SH-SY5Y (cell line): ENCODE measurements around the gene HAPLN3.

Experiments used
- GATA2 ChIP-seq: IDR thresholded peaks from 2 replicates; pipeline ENCODE4 v1.6.1; 2011; ENCODE audit warnings: mild to moderate bottlenecking, low read depth, low read length
- GATA3 ChIP-seq: IDR thresholded peaks from 2 replicates; pipeline ENCODE4 v1.6.1; 2011; ENCODE audit warnings: low read depth, mild to moderate bottlenecking, low read length, moderate library complexity

Gene HAPLN3

DNA sequence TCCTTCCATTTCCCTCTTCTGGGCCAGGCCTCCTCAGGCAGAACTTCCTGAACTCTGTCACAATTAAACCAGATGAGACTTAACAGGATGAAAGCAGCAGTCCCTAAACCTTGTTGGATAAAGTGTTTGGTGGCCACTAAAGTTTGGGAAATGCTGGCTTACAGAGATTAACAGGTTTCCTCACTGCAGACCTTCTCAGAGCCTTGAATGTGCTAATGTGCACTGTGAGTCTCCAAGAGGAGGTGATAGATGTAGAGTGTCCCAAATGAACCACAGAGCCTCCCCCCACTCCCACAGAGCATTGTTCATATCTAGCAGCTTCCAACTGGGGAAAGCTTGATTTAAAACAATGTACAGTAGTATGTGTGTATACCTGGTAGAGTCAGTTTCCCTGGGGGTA is 42.9 kb downstream of the HAPLN3 start:
- TF ChIP-seq GATA3 (no peak), GATA2 (no peak)

DNA sequence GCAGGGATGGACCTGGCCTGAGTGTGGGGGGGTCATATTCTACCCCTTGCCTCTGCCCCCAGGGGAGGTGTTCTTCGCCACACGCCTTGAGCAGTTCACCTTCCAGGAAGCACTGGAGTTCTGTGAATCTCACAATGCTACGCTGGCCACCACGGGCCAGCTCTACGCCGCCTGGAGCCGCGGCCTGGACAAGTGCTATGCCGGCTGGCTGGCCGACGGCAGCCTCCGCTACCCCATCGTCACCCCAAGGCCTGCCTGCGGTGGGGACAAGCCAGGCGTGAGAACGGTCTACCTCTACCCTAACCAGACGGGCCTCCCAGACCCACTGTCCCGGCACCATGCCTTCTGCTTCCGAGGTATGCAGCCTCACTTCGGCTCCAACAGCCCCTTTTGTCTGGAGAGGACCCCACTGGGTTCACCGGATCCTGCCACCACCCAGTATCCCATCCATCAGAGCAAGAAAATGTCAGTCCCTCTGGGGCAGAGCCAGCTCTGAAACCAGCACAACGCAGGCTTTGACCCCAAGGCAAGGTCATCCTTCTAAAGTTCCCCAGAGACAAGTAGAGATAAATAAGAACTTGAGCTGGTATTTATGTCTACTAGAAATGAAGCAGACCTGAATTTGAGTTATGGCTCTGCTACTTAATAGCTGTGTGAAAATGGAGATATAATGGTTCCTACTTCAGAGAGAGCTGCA is 45.8 kb downstream of the HAPLN3 start:
- TF ChIP-seq GATA2 (no peak), GATA3 (no peak)

DNA sequence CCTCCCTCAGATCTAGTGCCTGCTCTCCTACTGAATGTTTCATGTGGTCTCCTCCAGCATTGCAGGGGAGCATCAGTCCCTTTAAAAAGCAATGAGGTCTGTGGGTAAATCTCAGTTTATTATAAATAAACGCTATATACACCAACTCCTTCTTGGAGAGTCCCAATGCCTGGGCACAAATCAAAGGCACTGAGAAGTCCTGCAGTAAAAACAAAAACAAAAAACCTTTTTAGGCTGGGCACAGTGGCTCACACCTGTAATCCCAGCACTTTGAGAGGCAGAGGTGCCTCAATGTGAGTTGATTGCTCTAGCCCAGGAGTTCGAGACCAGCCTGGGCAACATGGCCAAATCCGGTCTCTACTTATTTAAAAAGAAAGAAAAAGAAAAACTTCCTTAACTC is 47.1 kb downstream of the HAPLN3 start:
- TF ChIP-seq GATA3 (no peak), GATA2 (no peak)

DNA sequence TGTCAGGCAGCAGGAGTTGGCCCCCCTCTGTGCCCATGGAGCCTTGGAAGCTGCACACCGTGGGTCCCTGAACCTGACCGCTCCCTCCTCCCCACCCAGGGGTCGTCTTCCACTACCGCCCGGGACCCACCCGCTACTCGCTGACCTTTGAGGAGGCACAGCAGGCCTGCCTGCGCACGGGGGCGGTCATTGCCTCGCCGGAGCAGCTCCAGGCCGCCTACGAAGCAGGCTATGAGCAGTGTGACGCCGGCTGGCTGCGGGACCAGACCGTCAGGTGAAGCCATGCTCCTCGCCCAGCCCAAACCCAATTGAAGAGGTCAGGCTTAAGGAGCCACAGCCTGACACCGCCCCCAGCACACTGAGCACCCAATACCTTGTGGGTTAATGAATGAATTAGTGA is 48.2 kb downstream of the HAPLN3 start:
- no peak for TF ChIP-seq GATA3
- no peak for TF ChIP-seq GATA2

DNA sequence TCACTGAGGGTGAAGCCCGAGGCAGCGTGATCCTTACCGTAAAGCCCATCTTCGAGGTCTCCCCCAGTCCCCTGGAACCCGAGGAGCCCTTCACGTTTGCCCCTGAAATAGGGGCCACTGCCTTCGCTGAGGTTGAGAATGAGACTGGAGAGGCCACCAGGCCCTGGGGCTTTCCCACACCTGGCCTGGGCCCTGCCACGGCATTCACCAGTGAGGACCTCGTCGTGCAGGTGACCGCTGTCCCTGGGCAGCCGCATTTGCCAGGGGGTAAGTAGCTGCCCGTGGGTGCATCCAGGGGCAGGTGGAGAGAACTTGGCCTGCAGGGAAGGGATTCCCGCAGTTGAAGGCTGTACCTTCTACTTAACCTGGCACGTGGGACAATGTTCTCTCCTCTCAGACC is 49.7 kb downstream of the HAPLN3 start:
- no peak for TF ChIP-seq GATA2
- TF ChIP-seq GATA3 = no peak

DNA sequence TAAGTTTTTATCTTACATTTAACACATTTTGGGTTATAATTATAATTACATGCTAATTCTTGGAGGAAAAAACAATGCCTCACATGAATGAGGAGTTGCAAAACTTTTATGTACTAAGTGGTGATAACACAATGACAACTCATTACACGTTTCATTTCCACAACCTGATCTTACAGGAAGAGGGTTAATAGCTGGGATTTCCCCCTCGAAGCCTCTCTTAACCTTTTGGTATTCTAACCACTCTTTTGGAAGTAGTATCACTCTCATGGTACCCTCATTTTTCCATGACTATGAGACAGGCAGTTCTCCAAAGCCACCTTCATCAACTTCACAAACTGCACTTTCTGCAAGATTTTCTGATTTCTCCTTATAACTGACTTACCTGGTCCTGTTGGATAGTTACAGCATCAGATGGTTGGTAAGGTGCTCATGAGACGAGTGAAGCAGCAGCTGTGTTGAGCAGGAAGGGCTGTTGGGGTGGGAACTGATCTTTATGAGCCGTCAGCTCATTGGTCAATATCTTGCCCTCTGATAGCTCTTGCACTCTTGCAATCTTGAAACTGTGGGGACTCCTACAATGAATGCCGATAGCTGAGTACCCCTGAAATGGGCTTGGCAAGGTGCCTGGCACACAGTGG is 50.5 kb downstream of the HAPLN3 start:
- TF ChIP-seq GATA3 (no peak), GATA2 (no peak)

DNA sequence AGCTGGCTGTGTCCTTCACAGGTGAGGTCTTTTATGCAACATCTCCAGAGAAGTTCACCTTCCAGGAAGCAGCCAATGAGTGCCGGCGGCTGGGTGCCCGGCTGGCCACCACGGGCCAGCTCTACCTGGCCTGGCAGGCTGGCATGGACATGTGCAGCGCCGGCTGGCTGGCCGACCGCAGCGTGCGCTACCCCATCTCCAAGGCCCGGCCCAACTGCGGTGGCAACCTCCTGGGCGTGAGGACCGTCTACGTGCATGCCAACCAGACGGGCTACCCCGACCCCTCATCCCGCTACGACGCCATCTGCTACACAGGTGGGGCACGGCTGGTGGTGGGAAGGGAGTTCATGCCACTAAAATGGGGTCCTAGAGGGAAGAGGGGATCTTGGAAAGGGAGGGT is 52.0 kb downstream of the HAPLN3 start:
- TF ChIP-seq GATA2 = no peak
- no peak for TF ChIP-seq GATA3

DNA sequence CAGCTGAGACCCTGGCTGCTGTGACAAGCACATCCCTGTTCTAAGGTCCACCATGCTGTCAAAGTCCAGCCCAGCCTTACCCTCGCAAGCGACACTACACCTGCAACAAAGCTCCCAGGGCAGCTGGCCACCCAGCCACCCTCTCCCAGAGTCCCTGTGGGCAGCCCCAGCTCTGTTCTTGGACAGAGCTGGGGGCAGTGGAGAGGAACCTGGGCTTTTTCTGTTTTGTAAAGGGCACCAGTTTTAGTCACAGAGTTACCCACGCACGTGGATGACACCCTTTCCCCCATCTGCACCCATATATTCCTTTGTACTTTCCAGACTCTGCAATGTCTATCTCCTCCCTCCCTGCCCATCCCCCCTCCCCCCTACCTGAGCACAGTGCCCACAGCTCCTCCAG is 53.2 kb downstream of the HAPLN3 start:
- TF ChIP-seq GATA3 (no peak), GATA2 (no peak)

DNA sequence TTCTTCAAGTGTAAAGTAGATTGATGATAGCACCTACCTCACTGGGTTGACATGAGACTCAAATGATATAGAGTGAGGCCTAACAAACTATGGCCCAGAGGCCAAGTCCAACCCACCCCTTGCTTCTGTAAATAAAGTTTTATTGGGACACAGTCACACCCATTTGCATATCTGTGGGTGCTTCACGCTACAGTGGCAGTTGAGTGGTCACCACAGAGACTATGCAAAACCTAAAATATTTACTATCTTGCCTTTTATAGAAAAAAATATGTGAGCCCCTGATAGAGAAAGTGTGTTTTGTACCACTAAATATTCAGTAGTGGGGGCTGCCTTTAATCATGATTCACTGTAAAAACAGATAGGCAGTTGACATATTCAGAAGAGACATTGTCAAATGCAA is 54.1 kb downstream of the HAPLN3 start:
- TF ChIP-seq GATA3 = no peak
- no peak for TF ChIP-seq GATA2

DNA sequence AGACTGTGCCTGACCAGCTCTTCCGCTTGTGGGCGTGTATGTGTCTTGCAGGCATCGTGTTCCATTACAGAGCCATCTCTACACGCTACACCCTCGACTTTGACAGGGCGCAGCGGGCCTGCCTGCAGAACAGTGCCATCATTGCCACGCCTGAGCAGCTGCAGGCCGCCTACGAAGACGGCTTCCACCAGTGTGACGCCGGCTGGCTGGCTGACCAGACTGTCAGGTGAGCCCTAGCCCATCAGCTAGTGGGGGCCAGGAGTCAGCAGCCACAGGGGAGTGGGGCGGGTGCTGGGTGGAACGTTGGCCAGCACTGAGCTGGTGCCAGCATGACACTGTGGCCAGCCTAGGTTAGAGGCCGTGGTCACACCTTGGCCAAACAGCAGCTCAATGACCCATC is 55.4 kb downstream of the HAPLN3 start:
- no peak for TF ChIP-seq GATA3
- TF ChIP-seq GATA2 = no peak

DNA sequence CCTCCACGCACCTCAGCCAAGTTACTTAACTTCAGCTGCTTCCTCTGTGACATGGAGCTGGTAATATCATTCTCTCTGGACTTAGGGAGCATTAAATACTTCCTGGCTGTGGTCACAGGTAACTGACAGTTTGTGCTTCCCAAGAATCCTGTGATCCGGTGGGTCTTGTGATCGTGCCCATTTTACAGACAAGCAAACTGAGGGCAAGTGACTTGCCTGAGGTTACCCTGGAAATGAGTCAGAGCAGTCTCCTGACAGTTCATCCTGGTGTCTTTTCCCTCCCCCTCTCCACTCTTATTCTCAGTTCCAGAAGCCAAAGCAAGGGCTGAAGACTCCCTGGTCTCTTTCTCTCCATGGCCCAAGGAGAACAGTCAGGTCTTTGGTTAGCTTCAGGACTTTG is 56.2 kb downstream of the HAPLN3 start:
- no peak for TF ChIP-seq GATA3
- no peak for TF ChIP-seq GATA2

DNA sequence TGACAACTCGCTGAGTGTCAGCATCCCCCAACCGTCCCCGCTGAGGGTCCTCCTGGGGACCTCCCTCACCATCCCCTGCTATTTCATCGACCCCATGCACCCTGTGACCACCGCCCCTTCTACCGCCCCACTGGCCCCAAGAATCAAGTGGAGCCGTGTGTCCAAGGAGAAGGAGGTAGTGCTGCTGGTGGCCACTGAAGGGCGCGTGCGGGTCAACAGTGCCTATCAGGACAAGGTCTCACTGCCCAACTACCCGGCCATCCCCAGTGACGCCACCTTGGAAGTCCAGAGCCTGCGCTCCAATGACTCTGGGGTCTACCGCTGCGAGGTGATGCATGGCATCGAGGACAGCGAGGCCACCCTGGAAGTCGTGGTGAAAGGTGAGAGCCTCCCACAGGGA is 56.7 kb downstream of the HAPLN3 start:
- TF ChIP-seq GATA3 = no peak
- no peak for TF ChIP-seq GATA2

DNA sequence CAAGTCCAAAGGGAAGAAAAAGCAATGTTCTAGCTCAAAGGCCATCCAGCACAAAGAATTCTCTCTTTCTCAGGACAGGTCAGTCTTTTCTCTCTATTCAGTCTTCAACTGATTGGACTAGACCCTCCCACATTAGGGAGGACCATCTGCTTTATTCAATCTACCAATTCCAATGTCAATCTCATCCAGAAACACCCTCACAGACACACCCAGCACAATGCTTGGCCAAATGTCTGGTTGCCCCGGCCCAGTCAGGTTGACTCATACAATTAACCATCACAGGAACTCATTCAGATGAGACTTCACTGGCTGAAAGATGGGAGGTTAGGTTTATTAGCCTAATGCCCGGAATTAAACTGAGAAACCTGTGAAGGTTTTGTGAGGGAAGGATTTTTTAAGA is 59.7 kb downstream of the HAPLN3 start:
- no peak for TF ChIP-seq GATA2
- no peak for TF ChIP-seq GATA3

DNA sequence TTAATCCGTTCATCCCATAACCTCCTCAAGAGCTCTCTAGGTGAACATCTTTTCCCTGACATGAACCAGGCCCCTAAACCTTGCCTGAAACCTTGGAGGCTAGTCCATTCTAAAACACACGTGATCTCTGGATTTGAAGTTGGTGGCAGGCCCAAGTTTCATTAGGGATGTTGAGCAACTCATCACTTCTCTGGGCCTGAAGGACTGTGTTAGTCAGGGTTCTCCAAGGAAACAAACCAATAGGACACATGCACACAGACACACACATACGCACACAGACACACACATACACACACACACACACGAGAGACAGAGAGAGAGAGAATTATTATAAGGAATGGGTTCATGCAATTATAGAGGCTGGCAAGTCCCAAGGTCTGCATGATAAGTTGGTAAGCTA is 60.2 kb downstream of the HAPLN3 start:
- no peak for TF ChIP-seq GATA2
- TF ChIP-seq GATA3 = no peak

DNA sequence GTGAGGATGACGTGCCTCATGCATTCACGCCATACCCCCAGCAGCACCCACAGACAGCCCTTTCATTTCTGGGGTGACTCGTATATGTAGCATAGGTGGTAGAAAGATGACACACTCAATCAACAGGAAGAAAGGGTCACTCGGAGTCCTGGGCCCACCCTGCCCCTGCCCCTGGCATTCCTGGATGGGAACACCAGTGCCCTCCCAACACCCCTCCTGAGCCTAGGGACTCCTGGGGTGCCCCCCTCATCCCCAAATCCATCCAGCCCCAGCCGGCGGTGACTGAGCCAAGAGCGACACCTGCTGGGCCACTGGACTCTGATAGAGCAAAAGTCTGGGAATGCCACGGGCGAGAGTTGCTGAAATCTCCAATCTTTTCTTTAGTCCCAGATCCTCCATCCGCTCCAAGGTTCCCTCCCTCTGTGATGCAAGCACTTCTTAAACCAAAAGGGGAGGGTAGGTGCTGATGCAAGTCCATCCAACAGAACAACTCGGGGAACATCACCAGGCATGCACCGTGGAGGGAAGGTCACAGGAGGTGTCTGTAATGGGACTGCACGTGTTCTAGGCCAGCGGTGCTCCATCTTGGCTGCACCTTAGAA is 61.0 kb downstream of the HAPLN3 start:
- TF ChIP-seq GATA2 (no peak), GATA3 (no peak)

DNA sequence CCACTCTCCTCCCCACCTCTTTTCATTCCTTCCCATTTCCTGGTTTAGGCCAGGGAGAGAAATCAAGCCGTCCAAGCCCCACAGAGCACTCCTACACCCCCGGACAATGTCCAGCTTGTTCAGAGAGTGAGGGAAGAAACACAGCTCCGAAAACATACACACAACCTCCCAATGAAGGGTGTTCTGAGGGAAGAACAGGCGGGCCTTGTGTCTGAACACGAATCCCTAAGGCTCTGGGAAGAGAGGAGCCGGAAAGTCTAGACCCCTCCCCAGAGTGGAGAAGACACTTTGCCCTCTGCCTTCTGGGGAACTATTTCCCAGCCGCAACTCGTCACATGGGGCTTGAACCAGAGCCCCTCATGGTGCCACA is 61.6 kb downstream of the HAPLN3 start:
- TF ChIP-seq GATA2 (no peak), GATA3 (no peak)
